ENCODE measurements around the gene THAP4.

The THAP4 gene

GRCh38 chr2:241637018-241637794, at the start of gene THAP4, which contains the start of gene ATG4B:
THAP4 (minus strand) TSS chr2:241637158; CDS start chr2:241637017, 141 bp downstream.
ATG4B (plus strand) TSS chr2:241637693; CDS start chr2:241637715, 22 bp downstream.
- peak; percentile 52 for DNase-seq

GRCh38 chr2:241686324-241686649, 49.3 kb upstream of the THAP4 start:
- no peak for DNase-seq

GRCh38 chr2:241680827-241681599, 44.1 kb upstream of the THAP4 start:
- no peak for DNase-seq

- no peak for DNase-seq
Observed at GRCh38 chr2:241680044-241680443, 43.1 kb upstream of the THAP4 start.

GRCh38 chr2:241678784-241679540, 42.0 kb upstream of the THAP4 start:
- no peak for DNase-seq

GRCh38 chr2:241678307-241678706, 41.3 kb upstream of the THAP4 start:
- DNase-seq = no peak

- no peak for DNase-seq
Observed at GRCh38 chr2:241677392-241677791, 40.4 kb upstream of the THAP4 start.

GRCh38 chr2:241676665-241677064, 39.7 kb upstream of the THAP4 start:
- no peak for DNase-seq

GRCh38 chr2:241675885-241676284, 38.9 kb upstream of the THAP4 start:
- no peak for DNase-seq

GRCh38 chr2:241673797-241674725, 37.1 kb upstream of the THAP4 start:
- no peak for DNase-seq

GRCh38 chr2:241673189-241673663, 36.3 kb upstream of the THAP4 start:
- no peak for DNase-seq

- DNase-seq = no peak
Observed at GRCh38 chr2:241672243-241673188, 35.6 kb upstream of the THAP4 start.

- no peak for DNase-seq
Observed at GRCh38 chr2:241671457-241672240, 34.7 kb upstream of the THAP4 start.

- no peak for DNase-seq
Observed at GRCh38 chr2:241670333-241671110, 33.6 kb upstream of the THAP4 start.

- DNase-seq = no peak
Observed at GRCh38 chr2:241668839-241669238, 31.9 kb upstream of the THAP4 start.

- no peak for DNase-seq
Observed at GRCh38 chr2:241668354-241668753, 31.4 kb upstream of the THAP4 start.

GRCh38 chr2:241666627-241667400, 29.9 kb upstream of the THAP4 start:
- DNase-seq = no peak

GRCh38 chr2:241665731-241666440, 28.9 kb upstream of the THAP4 start:
- no peak for DNase-seq

Data from DMS153 (cell line).